GM20431 (cell line): Measurements from ENCODE around the gene EHBP1L1.

Experiments
- in situ Hi-C: fragments of 300-500 bp; cut with MseI, MboI; formaldehyde crosslinking; loops from one replicate; pipeline ENCODE4 v1.15.0; 2020; ENCODE audit warnings: low sequenced_read_pairs; ENCODE audit not compliant: unreplicated experiment

Gene EHBP1L1

GRCh38 chr11:65545853-65546216 is 30.0 kb upstream of the EHBP1L1 start:
- in situ Hi-C loops = no loop called here

GRCh38 chr11:65546217-65546958 is 29.5 kb upstream of the EHBP1L1 start:
- in situ Hi-C loops = no loop called here

- in situ Hi-C loops = no loop called here
Observed at GRCh38 chr11:65547446-65548125, 28.3 kb upstream of the EHBP1L1 start.

GRCh38 chr11:65548395-65548794 is 27.5 kb upstream of the EHBP1L1 start:
- in situ Hi-C loops = no loop called here

GRCh38 chr11:65549096-65549495 is 26.8 kb upstream of the EHBP1L1 start:
- in situ Hi-C loops = no loop called here

- in situ Hi-C loops = no loop called here
Observed at GRCh38 chr11:65551572-65552387, 24.1 kb upstream of the EHBP1L1 start.

GRCh38 chr11:65552388-65552951 is 23.4 kb upstream of the EHBP1L1 start:
- in situ Hi-C loops = no loop called here

- in situ Hi-C loops = no loop called here
Observed at GRCh38 chr11:65553301-65554001, 22.4 kb upstream of the EHBP1L1 start.

- in situ Hi-C loops = no loop called here
Observed at GRCh38 chr11:65554057-65554818, 21.6 kb upstream of the EHBP1L1 start.

- in situ Hi-C loops = no loop called here
Observed at GRCh38 chr11:65554842-65555430, 20.9 kb upstream of the EHBP1L1 start.

- in situ Hi-C loops = no loop called here
Observed at GRCh38 chr11:65555693-65556231, 20.1 kb upstream of the EHBP1L1 start.

GRCh38 chr11:65556470-65557279 is 19.2 kb upstream of the EHBP1L1 start:
- in situ Hi-C loops = no loop called here

- in situ Hi-C loops = no loop called here
Observed at GRCh38 chr11:65557280-65558001, 18.4 kb upstream of the EHBP1L1 start.

- in situ Hi-C loops = no loop called here
Observed at GRCh38 chr11:65558002-65558929, 17.6 kb upstream of the EHBP1L1 start, which contains the start of gene LTBP3. Gene LTBP3, minus strand, starts transcription at chr11:65558359. Its CDS starts 400 bp downstream, at chr11:65557959.

- in situ Hi-C loops = no loop called here
Observed at GRCh38 chr11:65558930-65559509, 16.8 kb upstream of the EHBP1L1 start.

- in situ Hi-C loops = no loop called here
Observed at GRCh38 chr11:65559535-65559934, 16.3 kb upstream of the EHBP1L1 start.
